SIG-M5 treated with dmso at 0.1 percent for 504 hours (cell line): Measurements from ENCODE around the gene GNA12.
"Not testable (repeated sequence)": the region's sequence is repeated elsewhere in the genome, so short reads cannot be mapped to it uniquely, and the experiment has no call there.

Experiments used
- DNase-seq: peaks from one replicate; lab custom pipeline; 2025; ENCODE audit not compliant: unreplicated experiment; lab: John Stamatoyannopoulos, UW

Gene GNA12

GRCh38 chr7:2757904-2758672, 86.0 kb downstream of the GNA12 start:
- peak; percentile 91 for DNase-seq

GRCh38 chr7:2757361-2757903, 86.7 kb downstream of the GNA12 start:
- peak; percentile 15 for DNase-seq

GRCh38 chr7:2755531-2755930, 88.6 kb downstream of the GNA12 start:
- no peak for DNase-seq

DNA sequence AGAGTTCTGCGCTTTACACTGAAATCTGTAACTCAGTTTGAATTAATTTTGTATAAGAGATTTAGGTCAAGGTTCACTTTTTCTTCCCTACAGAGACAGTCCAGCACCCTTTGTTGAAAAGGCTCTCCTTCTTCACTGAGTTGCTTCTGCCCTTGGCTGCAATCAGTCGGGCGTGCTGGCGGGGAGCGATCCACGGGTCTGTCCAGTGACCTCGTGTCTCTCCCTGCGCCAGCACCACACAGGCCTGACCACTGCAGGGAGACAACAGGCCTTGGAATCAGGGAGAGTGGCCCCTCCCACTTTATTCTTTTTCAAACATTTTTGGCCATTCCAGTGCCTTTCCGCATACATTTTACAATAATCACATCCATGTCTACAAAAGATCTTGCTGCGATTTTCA, 89.2 kb downstream of the GNA12 start:
- no peak for DNase-seq

DNA sequence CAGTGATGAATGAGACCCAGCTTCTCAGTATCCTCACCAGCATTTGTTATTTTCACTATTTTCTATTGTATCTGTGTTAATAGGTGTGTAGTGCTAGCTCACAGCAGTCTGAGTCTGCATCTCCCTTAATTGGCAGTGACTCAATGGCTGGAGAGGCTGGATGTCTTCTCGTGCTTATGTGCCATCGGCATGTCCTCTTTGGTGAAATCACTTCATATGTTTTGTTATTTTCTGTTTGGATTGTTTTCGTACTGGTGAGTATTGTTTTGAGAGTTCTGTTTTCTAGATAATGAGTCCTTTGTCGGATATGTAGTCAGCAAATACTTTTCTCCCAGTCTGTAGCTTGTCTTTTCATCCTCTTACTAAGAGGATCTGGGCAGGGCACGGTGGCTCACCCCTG, 90.0 kb downstream of the GNA12 start:
- DNase-seq = no peak

DNA sequence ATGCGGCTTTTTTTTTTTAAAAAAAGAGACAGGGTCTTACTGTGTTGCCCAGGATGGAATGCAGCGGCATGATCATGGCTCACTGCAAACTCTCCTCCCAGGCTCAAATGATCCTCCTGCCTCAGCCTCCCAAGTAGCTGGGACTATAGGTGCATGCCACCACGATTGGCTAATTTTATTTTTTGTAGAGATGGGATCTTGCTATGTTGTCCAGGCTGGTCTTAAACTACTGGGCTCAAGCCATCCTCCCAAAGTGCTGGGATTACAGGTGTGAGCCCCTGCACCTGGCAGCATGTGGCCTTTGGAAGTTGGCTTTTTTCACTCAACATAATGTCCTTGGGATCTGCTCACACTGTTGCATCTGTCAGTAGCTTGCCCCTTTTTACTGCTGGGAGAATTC, 91.0 kb downstream of the GNA12 start:
- no peak for DNase-seq

DNA sequence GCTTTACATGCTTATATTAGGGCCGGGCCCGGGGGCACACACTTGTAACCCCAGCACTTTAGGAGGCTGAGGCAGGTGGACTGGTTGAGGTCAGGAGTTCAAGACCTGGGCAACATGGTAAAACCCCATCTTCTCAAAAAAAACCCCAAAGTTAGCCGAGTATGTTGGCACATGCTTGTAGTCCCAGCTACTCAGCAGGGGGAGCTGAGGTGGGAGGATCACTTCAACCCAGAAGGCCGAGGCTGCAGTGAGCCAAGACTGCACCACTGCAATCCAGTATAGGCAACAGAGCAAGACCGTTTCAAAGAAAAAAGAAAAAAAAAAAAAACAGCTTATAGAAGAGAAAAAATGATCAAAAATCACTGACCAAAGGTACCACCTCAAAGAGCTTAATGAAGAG, 93.0 kb downstream of the GNA12 start:
- DNase-seq = no peak

DNA sequence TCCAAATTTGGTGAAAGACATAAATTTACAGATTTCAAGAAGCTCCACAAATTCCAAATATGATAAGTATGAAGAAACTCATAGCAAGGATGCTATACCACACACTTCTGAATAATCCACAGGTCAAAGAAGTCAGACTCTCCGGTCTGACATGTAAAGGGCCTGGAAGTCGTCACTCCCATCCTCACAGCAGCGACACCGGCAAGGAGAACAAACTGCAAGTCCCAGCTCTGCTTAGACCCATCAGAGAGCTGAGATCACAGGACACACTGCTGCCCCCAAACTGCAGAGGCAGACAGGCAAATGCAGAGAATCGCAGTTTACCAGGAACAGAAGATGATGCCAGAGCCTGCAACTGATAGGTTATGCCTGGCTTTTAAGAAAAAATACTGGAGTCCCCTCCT, 94.1 kb downstream of the GNA12 start:
- DNase-seq = no peak

- not testable (repeated sequence) for DNase-seq
Observed at GRCh38 chr7:2748684-2749083, 95.4 kb downstream of the GNA12 start.

GRCh38 chr7:2743523-2744185, 100.5 kb downstream of the GNA12 start:
- DNase-seq = not testable (repeated sequence)

DNA sequence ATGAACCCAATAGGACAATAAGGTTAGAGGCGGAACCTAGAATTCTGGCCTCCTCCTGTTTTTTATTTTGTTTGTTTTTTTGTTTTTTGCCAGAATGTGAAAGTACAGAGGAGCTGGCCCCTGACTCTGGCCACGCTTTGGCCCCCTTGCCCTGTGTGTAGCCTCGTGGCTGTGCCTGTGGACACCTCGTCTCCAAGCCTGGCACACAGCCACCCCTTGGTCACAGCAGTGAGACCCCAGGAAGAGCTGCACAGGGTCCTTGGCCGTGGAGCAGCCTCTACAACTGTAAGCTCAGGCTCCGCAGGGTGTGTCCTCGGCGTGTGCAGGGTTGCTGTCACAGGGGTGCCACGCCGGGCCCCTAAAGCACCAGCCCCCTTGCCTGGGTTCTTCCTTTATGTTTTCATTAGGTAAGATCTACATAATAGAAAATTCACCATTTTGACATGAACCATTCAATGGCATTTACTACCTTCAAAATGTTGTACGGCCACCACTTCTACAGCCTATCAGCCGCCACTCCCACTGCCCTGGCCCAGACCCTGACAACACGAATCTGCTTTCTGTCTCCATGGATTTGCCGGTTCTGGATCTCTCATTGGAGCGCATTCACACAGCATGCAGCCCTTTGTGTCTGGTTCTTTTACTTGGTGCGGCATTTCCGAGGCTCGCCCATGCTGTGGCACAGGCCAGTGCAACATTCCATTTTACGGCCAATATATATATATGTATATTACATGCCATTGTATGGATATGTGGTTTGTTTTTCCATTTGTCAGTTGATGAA, 105.2 kb downstream of the GNA12 start:
- no peak for DNase-seq

DNA sequence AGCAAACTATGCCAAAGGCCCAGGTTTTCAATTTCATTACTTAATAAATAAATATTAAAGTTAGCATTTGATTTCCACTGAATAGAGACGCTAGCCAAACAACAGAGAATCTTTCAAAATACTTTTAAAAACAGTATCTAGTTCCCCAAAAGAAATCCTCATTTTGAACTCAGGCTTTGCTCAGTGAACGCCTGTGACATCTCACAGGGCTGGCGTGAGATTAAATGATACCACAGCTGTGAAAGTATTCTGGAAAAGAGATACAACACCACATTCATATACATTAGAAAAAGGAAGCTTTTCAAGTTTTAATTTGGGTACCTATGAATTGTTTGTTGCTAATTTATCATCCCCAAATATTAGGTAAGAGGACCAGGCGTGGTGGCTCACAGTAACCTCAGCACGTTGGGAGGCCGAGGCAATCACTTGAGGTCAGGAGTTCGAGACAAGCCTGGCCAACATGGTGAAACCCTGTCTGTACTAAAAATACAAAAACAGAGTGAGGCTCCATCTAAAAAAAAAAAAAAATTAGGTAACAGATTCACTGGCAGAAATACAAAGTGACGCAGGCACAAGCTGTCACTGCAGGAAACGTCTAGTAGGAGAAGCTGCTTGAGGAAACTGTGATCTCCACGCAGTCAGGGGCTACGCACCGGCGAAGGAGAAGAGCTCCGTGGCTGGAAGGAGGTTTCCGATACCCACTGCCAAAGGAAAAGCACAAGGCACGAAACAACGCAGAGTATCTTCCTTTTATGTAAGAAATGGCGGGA, 106.2 kb downstream of the GNA12 start:
- peak; percentile 46 for DNase-seq

DNA sequence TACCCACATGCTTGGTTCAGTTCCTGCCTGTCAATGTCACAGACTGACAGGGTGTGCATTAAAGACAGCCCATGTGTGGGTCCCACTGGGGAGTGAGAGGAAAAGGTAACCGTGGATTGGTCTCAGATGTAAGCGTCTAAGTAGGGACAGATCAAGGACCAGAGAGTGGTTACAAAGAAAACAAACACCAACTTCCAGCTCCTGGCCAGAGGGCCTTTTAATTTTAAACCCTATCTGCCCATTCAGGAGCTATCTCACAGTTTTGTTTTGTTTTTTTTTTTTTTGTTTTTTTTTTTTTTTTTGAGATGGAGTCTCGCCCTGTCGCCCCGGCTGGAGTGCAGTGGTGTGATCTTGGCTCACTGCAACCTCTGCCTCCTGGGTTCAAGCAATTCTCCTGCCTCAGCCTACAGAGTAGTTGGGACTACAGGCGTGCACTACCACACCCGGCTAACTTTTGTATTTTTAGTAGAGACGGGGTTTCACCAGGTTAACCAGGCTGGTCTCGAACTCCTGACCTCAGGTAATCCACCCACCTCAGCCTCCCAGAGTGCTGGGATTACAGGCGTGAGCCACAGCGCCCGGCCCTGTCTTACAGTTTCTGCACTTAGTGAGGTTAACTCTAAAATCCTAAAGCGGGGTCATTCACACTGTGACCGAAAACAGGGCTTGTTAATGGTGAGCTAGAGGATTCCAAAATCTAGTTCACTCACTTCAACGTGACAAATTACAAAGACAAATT, 106.9 kb downstream of the GNA12 start:
- DNase-seq = not testable (repeated sequence)

GRCh38 chr7:2736411-2736914, 107.6 kb downstream of the GNA12 start:
- DNase-seq = no peak

DNA sequence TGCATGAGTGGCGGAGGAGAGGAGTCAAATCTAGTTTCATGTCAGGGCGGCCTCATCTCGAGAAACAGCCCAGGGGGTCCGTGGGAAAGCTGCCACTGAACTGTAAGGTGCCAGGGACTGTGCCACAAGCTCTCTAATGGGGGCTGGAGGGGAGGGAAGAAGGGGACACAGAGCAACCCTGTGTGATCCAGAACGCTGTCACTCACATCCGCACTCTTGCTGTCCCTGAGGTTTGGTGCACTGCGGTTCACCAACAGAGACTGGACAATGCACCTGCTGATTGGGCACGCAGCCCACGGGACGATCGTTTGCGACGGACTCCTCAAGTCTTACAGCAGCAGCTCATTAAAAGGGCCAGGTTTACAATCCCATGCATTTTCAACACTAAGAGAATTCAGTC, 108.4 kb downstream of the GNA12 start:
- no peak for DNase-seq

DNA sequence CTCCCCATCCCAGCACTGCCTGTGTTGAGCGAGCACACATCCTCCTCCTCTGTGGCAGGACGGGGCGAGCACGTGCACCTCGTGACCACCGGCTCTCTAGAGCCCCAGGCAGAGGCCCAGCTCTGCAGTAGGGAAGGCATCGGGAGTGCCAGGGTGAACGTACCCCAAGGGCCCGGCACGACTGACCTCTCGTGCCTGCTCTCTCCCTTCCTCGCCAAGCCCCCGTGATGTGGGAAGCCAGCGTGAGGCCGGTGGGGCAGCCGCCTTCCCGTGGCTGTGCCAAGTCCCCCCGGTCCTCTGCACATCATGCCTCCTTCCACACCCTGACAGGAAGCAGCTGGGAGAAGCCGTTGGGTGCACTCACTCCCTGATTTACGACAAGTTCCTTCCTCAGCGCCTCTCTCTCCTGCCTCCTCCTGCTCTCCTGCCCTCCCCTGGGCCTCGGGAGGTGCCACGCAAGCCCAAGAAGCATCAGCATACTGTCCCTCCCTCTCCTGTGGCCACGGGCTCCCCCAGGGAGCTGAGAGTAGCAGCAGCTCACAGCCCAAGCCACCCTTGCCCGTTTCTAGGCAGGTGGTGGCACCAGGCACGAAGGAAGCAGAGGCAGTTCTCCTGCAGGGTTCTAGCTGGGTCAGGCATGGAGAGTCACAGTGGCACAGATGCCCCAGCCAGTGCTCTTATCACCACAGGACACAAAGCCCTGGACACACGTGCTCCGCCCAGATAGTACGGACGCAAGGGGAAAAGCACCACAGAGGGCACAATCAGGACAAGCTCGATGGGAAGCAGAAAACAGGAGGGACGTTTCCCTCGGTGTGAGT, 109.1 kb downstream of the GNA12 start:
- peak; percentile 33 for DNase-seq

GRCh38 chr7:2734084-2734686, 109.9 kb downstream of the GNA12 start:
- no peak for DNase-seq

DNA sequence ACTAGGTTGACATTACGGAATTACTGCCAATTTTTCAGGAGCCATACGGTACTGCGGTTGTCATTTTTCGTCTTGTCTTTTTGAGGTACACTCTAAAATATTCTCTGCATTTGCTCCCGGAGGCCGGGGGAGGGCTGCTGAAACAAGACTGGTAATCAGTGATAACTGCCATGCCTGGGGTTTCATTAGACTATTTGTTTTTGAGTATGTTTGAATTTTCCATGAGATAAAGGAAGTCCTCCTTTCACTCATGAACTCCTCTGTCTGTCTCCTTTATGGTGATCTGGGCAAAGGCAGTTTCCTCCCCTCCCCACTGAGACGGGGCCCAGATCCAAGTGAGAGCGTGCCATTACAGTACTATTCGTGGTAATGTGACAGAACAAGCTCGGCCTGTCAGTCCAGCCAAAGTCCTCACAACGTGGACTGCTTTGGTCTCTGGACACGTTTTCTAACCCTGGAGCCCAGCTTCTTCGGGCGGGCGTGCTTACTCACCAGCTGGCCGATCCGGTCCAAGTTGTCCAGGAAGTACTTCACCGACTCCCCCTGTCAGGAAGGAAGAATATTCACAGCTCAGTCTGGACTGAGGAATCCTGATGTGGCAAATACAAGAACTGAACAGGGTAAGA, 111.0 kb downstream of the GNA12 start:
- peak; percentile 68 for DNase-seq
